K562 (cell line): Measurements from ENCODE around the gene NUDT14. TPM values are rescaled to one million over a fixed set of nuclear protein-coding genes. Genes with fewer than 3 reads are reported as not detected.

Source experiments
- ATAC-seq: fragments of 200-7000 bp; cut with Tn5 transposase; 3 replicates; pipeline ENCODE4 v1.9.1; 2020; ENCODE audit warnings: moderate library complexity
- BruUV-seq: library from RNA; stranded (reverse); fragments of 400-500 nt; replicated peaks from 2 replicates; lab custom pipeline; 2021; lab: Mats Ljungman, UMichigan
- CTCF ChIA-PET: fragments of 300-600 bp; formaldehyde crosslinking; extraction: SDS; loops from one replicate; lab custom pipeline; 2021; ENCODE audit warnings: low intra/inter-chr PET ratio; lab: Yijun Ruan, JAX
- POLR2A ChIA-PET: fragments of 300-600, 350-650 bp; sonication (Branson Sonifier 250); formaldehyde crosslinking; extraction: SDS; loops from one replicate; lab custom pipeline; 2021; ENCODE audit warnings: antibody characterized with exemption, inconsistent platforms; lab: Yijun Ruan, JAX
- DNase-seq, 4 experiments: peaks; one replicate each; pipeline versions ENCODE4 v3.0.0 to v3.0.0-alpha.2; 2011 to 2018; ENCODE audit warnings: low spot score in 3 of 4, mixed read lengths in 3 of 4; ENCODE audit errors: extremely low read depth in 1 of 4
- FAIRE-seq: peaks from 2 replicates; lab custom pipeline; 2011; peaks lifted over from hg19 to GRCh38; lab: Jason Lieb, UNC
- H2AFZ ChIP-seq: 2 replicates; pipeline ENCODE4 v1.6.0; 2011; ENCODE audit warnings: low read depth, low read length, control low read depth, inconsistent platforms
- H3K27ac ChIP-seq: fragments of 200-600 bp; 3 replicates; pipeline ENCODE4 v1.8.0; 2011; ENCODE audit warnings: low read depth, mild to moderate bottlenecking, control low read depth, inconsistent platforms, low read length, moderate library complexity, mixed read lengths; ENCODE audit errors: extremely low read depth
- H3K27me3 ChIP-seq, 2 experiments: fragments of 300-600 bp in 1 of 2; 2 replicates in 1 of 2; 3 replicates in 1 of 2; pipeline versions ENCODE4 v1.6.0 to v1.8.0; 2011; ENCODE audit warnings: inconsistent platforms in 2 of 2, low read length in 2 of 2, mild to moderate bottlenecking in 1 of 2, mixed read lengths in 1 of 2, moderate library complexity in 1 of 2; ENCODE audit not compliant: control insufficient read depth in 2 of 2, insufficient read depth in 2 of 2
- H3K36me3 ChIP-seq: fragments of 300-600 bp; 3 replicates; pipeline ENCODE4 v1.8.0; 2011; ENCODE audit warnings: mild to moderate bottlenecking, low read length, inconsistent platforms; ENCODE audit not compliant: control insufficient read depth, insufficient read depth
- H3K4me1 ChIP-seq, 2 experiments: fragments of 200-600 bp in 1 of 2; replicated peaks in 1 of 2; 2 replicates in 1 of 2; 3 replicates in 1 of 2; pipeline versions ENCODE4 v1.5.1 to v1.8.0; 2011; ENCODE audit warnings: inconsistent platforms in 2 of 2, low read length in 2 of 2, mild to moderate bottlenecking in 1 of 2, mixed read lengths in 1 of 2, moderate library complexity in 1 of 2; ENCODE audit not compliant: control insufficient read depth in 2 of 2, insufficient read depth in 2 of 2
- H3K4me2 ChIP-seq: 2 replicates; pipeline ENCODE4 v1.6.1; 2011; ENCODE audit warnings: low read length, control low read depth, inconsistent platforms, mixed read lengths; ENCODE audit not compliant: insufficient read depth
- H3K4me3 ChIP-seq: fragments of 200-600 bp; sonication (generic), shearing (Covaris generic); 2 replicates; pipeline ENCODE4 v1.5.1; 2016; ENCODE audit warnings: control low read depth, inconsistent platforms
- H3K79me2 ChIP-seq: fragments of 200-600 bp; 3 replicates; pipeline ENCODE4 v1.8.0; 2011; ENCODE audit warnings: low read length, inconsistent platforms; ENCODE audit not compliant: control insufficient read depth, insufficient read depth
- H3K9ac ChIP-seq, 2 experiments: 2 replicates each; pipeline versions ENCODE4 v1.6.0 to v1.6.1; 2011; ENCODE audit warnings: low read depth in 2 of 2, low read length in 2 of 2, control low read depth in 1 of 2, inconsistent platforms in 1 of 2, mild to moderate bottlenecking in 1 of 2, mixed read lengths in 1 of 2; ENCODE audit not compliant: insufficient read depth in 1 of 2
- H3K9me1 ChIP-seq: one replicate; pipeline ENCODE4 v1.6.0; 2011; ENCODE audit warnings: inconsistent platforms, mild to moderate bottlenecking, low read length, moderate library complexity; ENCODE audit not compliant: control insufficient read depth, insufficient read depth
- H3K9me3 ChIP-seq: replicated peaks from 2 replicates; pipeline ENCODE4 v1.5.1; 2011; ENCODE audit warnings: low read depth, low read length, inconsistent platforms; ENCODE audit not compliant: control insufficient read depth, insufficient read depth
- H4K20me1 ChIP-seq: replicated peaks from 2 replicates; pipeline ENCODE4 v1.6.1; 2011; ENCODE audit warnings: low read length, inconsistent platforms, mixed read lengths; ENCODE audit not compliant: control insufficient read depth, insufficient read depth
- E2F6 ChIP-seq, 2 experiments: IDR thresholded peaks; 2 replicates each; pipeline ENCODE4 v1.6.1; 2011; ENCODE audit warnings: borderline replicate concordance in 1 of 2, control low read depth in 1 of 2, low read depth in 1 of 2, low read length in 1 of 2, mild to moderate bottlenecking in 1 of 2, mixed read lengths in 1 of 2, moderate library complexity in 1 of 2; ENCODE audit not compliant: insufficient read depth in 1 of 2, insufficient read length in 1 of 2, poor library complexity in 1 of 2, severe bottlenecking in 1 of 2; ENCODE audit errors: extremely low read depth in 1 of 2
- EGR1 ChIP-seq: fragments of 450-650 bp; conservative IDR thresholded peaks from 2 replicates; pipeline ENCODE4 v1.6.1; 2017; ENCODE audit warnings: mild to moderate bottlenecking
- NRF1 ChIP-seq, 2 experiments: fragments of 450-650 bp; IDR thresholded peaks in 1 of 2; conservative IDR thresholded peaks in 1 of 2; 2 replicates each; pipeline ENCODE4 v1.6.1; 2014; ENCODE audit warnings: mild to moderate bottlenecking in 2 of 2
- SNRNP70 ChIP-seq: fragments of 200-400 bp; formaldehyde crosslinking; optimal IDR thresholded peaks from 2 replicates; pipeline ENCODE3; 2017; ENCODE audit warnings: low read depth, low read length
- ZNF212 ChIP-seq: fragments of 450-650 bp; formaldehyde crosslinking; IDR thresholded peaks from 2 replicates; pipeline ENCODE4 v1.4.0; 2020; ENCODE audit warnings: mild to moderate bottlenecking
- WGBS: fragments of 100-300 bp; shearing (Covaris generic); methylation state at CpG from one replicate; pipeline ENCODE4 v1.1.6; 2016; ENCODE audit warnings: low coverage, mixed read lengths; ENCODE audit not compliant: insufficient coverage; ENCODE audit errors: missing lambda C conversion rate; 5-methylcytosine and 5-hydroxymethylcytosine counted together
- in situ Hi-C: fragments of 300-500 bp; cut with MboI; formaldehyde crosslinking; loops from 4 replicates; pipeline ENCODE4 v1.15.0; 2018; ENCODE audit warnings: inconsistent platforms, mixed read lengths
- intact Hi-C: fragments of 100-400 bp; cut with micrococcal nuclease; formaldehyde crosslinking; loops from 2 replicates; pipeline ENCODE4 v1.14.2; 2022
- polyA plus RNA-seq, 8 experiments: library from polyadenylated mRNA; depleted of rRNA in 4 of 8; stranded (reverse) in 5 of 8; unstranded in 3 of 8; fragments of >200 nt; fragmentation: Nextera tagmentation in 2 of 8; fragmentation: Illumina TruSeq in 1 of 8; extraction: Ambion mirVana in 2 of 8; extraction: Trizol in 1 of 8; gene quantifications; 2 replicates each; pipeline versions ENCODE4 v1.2.1 to v1.2.3, GENCODE V29; 2011 to 2014; ENCODE audit warnings: inconsistent platforms in 1 of 8, missing spikeins in 1 of 8
- total RNA-seq, 7 experiments: library from RNA; depleted of rRNA in 6 of 7; stranded (reverse); fragments of >200 nt in 6 of 7; fragmentation: Illumina TruSeq in 2 of 7; extraction: Trizol in 2 of 7; gene quantifications; 2 replicates each; pipeline versions ENCODE4 v1.2.1 to v1.2.3, GENCODE V29; 2011 to 2021; ENCODE audit warnings: low replicate concordance in 1 of 7

Gene NUDT14
- total and polyA plus RNA-seq, 9 of the 15 experiments (the other 6 are each of a cell fraction or from before 2014, with no cell fraction given): 0.14 to 16.3 (median 8.2) TPM

- 38% methylated on average over 11 of the region's 19 CpGs for WGBS
- TF ChIP-seq SNRNP70 (no peak), EGR1 (peak; percentile 26; the same call in 1 of the 2 replicates), NRF1 (conservative IDR thresholded peaks at IDR 0.05 in 1 of 2, IDR thresholded peaks at IDR 0.05 in 1 of 2) (peak in 1 of 2 experiments; percentile 29; a peak in 2 of 4 replicates), E2F6 (IDR thresholded peaks at IDR 0.05; ENCODE audit: borderline replicate concordance in 1 of 2, extremely low read depth in 1 of 2, insufficient read depth in 1 of 2, insufficient read length in 1 of 2, low read depth in 1 of 2, low read length in 1 of 2, poor library complexity in 1 of 2, severe bottlenecking in 1 of 2) (peak in 1 of 2 experiments; percentile 28), ZNF212 (no peak)
- TF ChIP-seq, all 486 proteins: peak for 3
- no peak overlapping the region for H2AFZ ChIP-seq
- H3K79me2 ChIP-seq: no peaks in the 10 kb centered on the region
- intact Hi-C loops (no loop called here), in situ Hi-C loops (no loop called here)
- peak; percentile 73 for ATAC-seq
- peaks cover 0 to 25% of the 10 kb centered on the region in 2 experiments; a peak in 2 of 5 replicates for H3K4me1 ChIP-seq
- no peak overlapping the region for H3K27ac ChIP-seq
- no peak for FAIRE-seq
- H3K36me3 ChIP-seq: peaks cover 17% of the 10 kb centered on the region; the same call in 1 of the 3 replicates
- H4K20me1 ChIP-seq: no peaks in the 10 kb centered on the region
- peak in 1 of 4 experiments; percentile 25 for DNase-seq
- no peaks in the 10 kb centered on the region for H3K9me1 ChIP-seq
- peaks cover 0 to 4% of the 10 kb centered on the region in 2 experiments; a peak in 1 of 5 replicates for H3K27me3 ChIP-seq
- no TSS peak for BruUV-seq
- ChIA-PET CTCF (no interaction called here), POLR2A (no interaction called here)
- H3K9me3 ChIP-seq: no peaks in the 10 kb centered on the region
- H3K4me2 ChIP-seq: no peak overlapping the region
- H3K9ac ChIP-seq: peak overlapping the region in 1 of 2 experiments; percentile 45; a peak in 1 of 4 replicates
- no peak overlapping the region for H3K4me3 ChIP-seq
These were observed 43.0 kb downstream of the NUDT14 start for GRCh38 chr14:105138021-105138541.
